Measurements from ENCODE around the gene TBC1D32. TPM values are rescaled to one million over a fixed set of nuclear protein-coding genes. Genes with fewer than 3 reads are reported as not detected.
"Not testable (repeated sequence)": the region's sequence is repeated elsewhere in the genome, so short reads cannot be mapped to it uniquely, and the experiment has no call there.

Gene TBC1D32
- total RNA-seq, 2 experiments from 2014 or later = 6.3 to 8.9 TPM

- DNase-seq = no peak
- Mint-ChIP-seq H3K4me3 (no peak overlapping the region), H3K27ac (no peak overlapping the region), H3K36me3 (ENCODE audit: low read depth) (peaks cover 11% of the 10 kb centered on the region), H3K9me3 (peaks cover 9% of the 10 kb centered on the region), H3K4me1 (no peaks in the 10 kb centered on the region), H3K27me3 (no peaks in the 10 kb centered on the region)
- POLR2A ChIA-PET = no interaction called here
- CTCF ChIA-PET = no interaction called here
These were observed 209.7 kb downstream of the TBC1D32 start for GRCh38 chr6:121124600-121124999.

- CTCF ChIA-PET = no interaction called here
- Mint-ChIP-seq H3K27ac (no peak overlapping the region), H3K36me3 (ENCODE audit: low read depth) (no peaks in the 10 kb centered on the region), H3K27me3 (no peaks in the 10 kb centered on the region), H3K4me3 (no peak overlapping the region), H3K9me3 (no peaks in the 10 kb centered on the region), H3K4me1 (no peaks in the 10 kb centered on the region)
- no peak for DNase-seq
- POLR2A ChIA-PET = no interaction called here
These were observed 221.9 kb downstream of the TBC1D32 start for GRCh38 chr6:121112356-121112755.

DNA sequence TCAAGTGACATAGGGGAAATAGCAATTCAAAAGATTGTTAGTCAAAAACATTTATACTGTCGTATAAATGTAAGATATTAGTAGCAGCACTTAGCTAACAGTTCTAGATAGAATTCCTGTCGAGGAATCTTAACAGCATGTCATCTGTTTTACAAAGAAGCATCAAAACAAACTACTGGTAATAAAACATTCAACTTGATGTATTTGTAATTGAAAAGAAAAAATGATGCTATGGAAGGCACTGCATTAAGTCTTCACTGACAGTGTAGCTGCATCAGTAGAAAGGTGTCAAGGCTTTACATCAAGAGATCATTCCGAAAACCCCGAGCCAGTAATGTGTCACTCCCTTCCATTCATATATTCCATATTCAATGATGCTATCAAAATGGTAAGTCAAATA lies 223.5 kb downstream of the TBC1D32 start:
- CTCF ChIA-PET = no interaction called here

GRCh38 chr6:121106962-121107361 lies 227.3 kb downstream of the TBC1D32 start:
- Mint-ChIP-seq H3K27ac (no peak overlapping the region), H3K9me3 (peaks cover 2% of the 10 kb centered on the region), H3K4me3 (no peak overlapping the region), H3K27me3 (no peaks in the 10 kb centered on the region), H3K36me3 (ENCODE audit: low read depth) (no peaks in the 10 kb centered on the region), H3K4me1 (no peaks in the 10 kb centered on the region)
- ChIA-PET CTCF (no interaction called here), POLR2A (no interaction called here)
- no peak for DNase-seq

More for the DNA sequence above, 223.5 kb downstream of the TBC1D32 start:
- Mint-ChIP-seq H3K27me3 (no peaks in the 10 kb centered on the region), H3K36me3 (ENCODE audit: low read depth) (no peaks in the 10 kb centered on the region), H3K4me3 (no peak overlapping the region), H3K9me3 (no peaks in the 10 kb centered on the region), H3K27ac (no peak overlapping the region), H3K4me1 (no peaks in the 10 kb centered on the region)
- no peak for DNase-seq
- POLR2A ChIA-PET = no interaction called here

GRCh38 chr6:121105461-121105860 lies 228.8 kb downstream of the TBC1D32 start:
- no peak overlapping the region for H3K27ac Mint-ChIP-seq
- DNase-seq = no peak
- H3K27me3 Mint-ChIP-seq = no peaks in the 10 kb centered on the region
- H3K9me3 Mint-ChIP-seq = peaks cover 5% of the 10 kb centered on the region
- H3K36me3 Mint-ChIP-seq (ENCODE audit: low read depth) = no peaks in the 10 kb centered on the region
- POLR2A ChIA-PET = no interaction called here
- no peaks in the 10 kb centered on the region for H3K4me1 Mint-ChIP-seq
- H3K4me3 Mint-ChIP-seq = no peak overlapping the region
- CTCF ChIA-PET = no interaction called here

GRCh38 chr6:121093928-121094327 lies 240.4 kb downstream of the TBC1D32 start:
- ChIA-PET POLR2A (no interaction called here), CTCF (no interaction called here)
- H3K4me1 Mint-ChIP-seq = no peaks in the 10 kb centered on the region
- no peaks in the 10 kb centered on the region for H3K27me3 Mint-ChIP-seq
- H3K36me3 Mint-ChIP-seq (ENCODE audit: low read depth) = no peaks in the 10 kb centered on the region
- DNase-seq = no peak
- H3K4me3 Mint-ChIP-seq = no peak overlapping the region
- H3K9me3 Mint-ChIP-seq = no peaks in the 10 kb centered on the region
- no peak overlapping the region for H3K27ac Mint-ChIP-seq

DNA sequence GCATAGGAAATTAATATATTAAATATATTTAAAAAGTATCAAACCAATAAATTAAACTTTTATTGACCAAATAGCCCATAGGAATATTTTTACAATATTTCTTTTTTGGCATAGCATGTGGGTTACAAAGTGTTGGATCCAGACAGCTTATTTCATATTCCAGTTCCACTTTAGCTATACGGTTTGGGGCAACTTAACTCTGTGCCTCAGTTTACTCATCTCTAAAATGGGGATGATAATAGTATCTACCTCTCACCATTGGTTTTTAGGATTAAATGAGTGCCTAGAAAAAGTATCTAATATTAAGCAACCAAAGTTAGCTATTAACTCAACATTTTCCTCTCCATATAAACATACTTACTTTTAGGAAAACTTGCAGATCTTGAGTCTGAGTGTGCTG lies 243.8 kb downstream of the TBC1D32 start:
- H3K4me3 Mint-ChIP-seq = no peak overlapping the region
- ChIA-PET CTCF (no interaction called here), POLR2A (no interaction called here)
- DNase-seq = no peak
- H3K27me3 Mint-ChIP-seq = no peaks in the 10 kb centered on the region
- H3K36me3 Mint-ChIP-seq (ENCODE audit: low read depth) = no peaks in the 10 kb centered on the region
- H3K4me1 Mint-ChIP-seq = no peaks in the 10 kb centered on the region
- H3K9me3 Mint-ChIP-seq = no peaks in the 10 kb centered on the region
- no peak overlapping the region for H3K27ac Mint-ChIP-seq

- Mint-ChIP-seq H3K36me3 (ENCODE audit: low read depth) (no peaks in the 10 kb centered on the region), H3K9me3 (no peaks in the 10 kb centered on the region), H3K4me1 (no peaks in the 10 kb centered on the region), H3K27me3 (no peaks in the 10 kb centered on the region), H3K4me3 (no peak overlapping the region), H3K27ac (no peak overlapping the region)
- CTCF ChIA-PET = no interaction called here
- POLR2A ChIA-PET = no interaction called here
- no peak for DNase-seq
These were observed 247.4 kb downstream of the TBC1D32 start for GRCh38 chr6:121086876-121087275.

GRCh38 chr6:121076119-121076518 lies 258.2 kb downstream of the TBC1D32 start:
- ChIA-PET CTCF (interaction anchor here (1.1 to 1.8 kb wide), 2 partner anchors 9 to 20 kb away, joined by 4 read pairs; no protein-coding TSS in a partner anchor), POLR2A (no interaction called here)
- Mint-ChIP-seq H3K36me3 (ENCODE audit: low read depth) (no peaks in the 10 kb centered on the region), H3K9me3 (no peaks in the 10 kb centered on the region), H3K4me3 (no peak overlapping the region), H3K4me1 (no peaks in the 10 kb centered on the region), H3K27me3 (no peaks in the 10 kb centered on the region), H3K27ac (no peak overlapping the region)
- no peak for DNase-seq

DNA sequence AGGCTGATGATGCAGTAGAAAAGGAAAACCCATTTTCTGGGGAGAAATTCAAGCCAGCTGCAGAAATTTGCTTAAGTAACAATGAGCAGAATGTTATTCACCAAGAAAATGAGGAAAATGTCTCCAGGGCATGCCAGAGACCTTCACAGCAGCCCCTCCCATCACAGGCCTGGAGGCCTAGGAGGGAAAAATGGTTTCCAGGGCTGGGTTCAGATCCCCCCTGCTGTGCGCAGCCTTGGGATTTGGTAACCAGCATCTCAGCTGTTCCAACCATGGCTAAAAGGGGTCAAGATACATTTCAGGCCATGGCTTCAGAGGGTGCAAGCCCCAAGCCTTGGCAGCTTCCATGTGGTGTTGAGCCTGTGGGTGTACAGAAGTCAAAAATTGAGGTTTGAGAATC lies 265.5 kb downstream of the TBC1D32 start:
- H3K36me3 Mint-ChIP-seq (ENCODE audit: low read depth); H3K4me3 Mint-ChIP-seq; CTCF ChIA-PET; H3K27me3 Mint-ChIP-seq; H3K4me1 Mint-ChIP-seq; H3K9me3 Mint-ChIP-seq; DNase-seq; H3K27ac Mint-ChIP-seq; POLR2A ChIA-PET: not testable (repeated sequence)

- H3K4me1 Mint-ChIP-seq = no peaks in the 10 kb centered on the region
These were observed 266.9 kb downstream of the TBC1D32 start for GRCh38 chr6:121067381-121067780.

DNA sequence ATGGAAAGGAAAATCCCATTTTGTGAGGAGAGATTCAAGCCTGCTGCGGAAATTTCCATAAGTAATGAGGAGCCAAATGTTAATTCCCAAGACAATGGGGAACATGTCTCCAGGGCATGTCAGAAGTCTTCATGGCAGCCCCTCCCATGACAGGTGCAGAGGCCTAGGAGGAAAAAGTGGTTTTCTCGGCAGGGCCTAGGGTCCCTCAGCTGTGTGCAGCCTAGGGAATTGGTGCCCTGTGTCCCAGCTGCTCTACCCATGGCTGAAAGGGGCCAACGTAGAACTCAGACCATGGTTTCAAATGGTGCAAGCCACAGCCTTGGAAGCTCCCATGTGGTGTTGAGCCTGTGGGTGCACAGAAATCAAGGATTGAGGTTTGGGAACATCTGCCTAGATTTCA lies 269.9 kb downstream of the TBC1D32 start:
- ChIA-PET CTCF (no interaction called here), POLR2A (no interaction called here)
- Mint-ChIP-seq H3K27ac (no peak overlapping the region), H3K27me3 (no peaks in the 10 kb centered on the region), H3K4me3 (no peak overlapping the region), H3K9me3 (peaks cover 14% of the 10 kb centered on the region), H3K4me1 (no peaks in the 10 kb centered on the region), H3K36me3 (ENCODE audit: low read depth) (no peaks in the 10 kb centered on the region)
- no peak for DNase-seq

More at GRCh38 chr6:121067381-121067780, 266.9 kb downstream of the TBC1D32 start:
- Mint-ChIP-seq H3K4me3 (no peak overlapping the region), H3K36me3 (ENCODE audit: low read depth) (peaks cover 3% of the 10 kb centered on the region), H3K9me3 (peaks cover 12% of the 10 kb centered on the region), H3K27ac (no peak overlapping the region), H3K27me3 (no peaks in the 10 kb centered on the region)
- POLR2A ChIA-PET = no interaction called here
- CTCF ChIA-PET = no interaction called here
- no peak for DNase-seq

- no peak for DNase-seq
- H3K4me1 Mint-ChIP-seq = no peaks in the 10 kb centered on the region
- H3K9me3 Mint-ChIP-seq = no peaks in the 10 kb centered on the region
- POLR2A ChIA-PET = interaction anchor here (0.6 kb wide), 1 partner anchor 534 kb away, joined by 3 read pairs; no protein-coding TSS in a partner anchor
- H3K36me3 Mint-ChIP-seq (ENCODE audit: low read depth) = no peaks in the 10 kb centered on the region
- H3K27ac Mint-ChIP-seq = no peak overlapping the region
- H3K27me3 Mint-ChIP-seq = no peaks in the 10 kb centered on the region
- CTCF ChIA-PET = interaction anchor here (1.2 to 4.4 kb wide), 3 partner anchors 10 to 250 kb away, joined by 4 to 29 read pairs (median 6); no protein-coding TSS in a partner anchor
- no peak overlapping the region for H3K4me3 Mint-ChIP-seq
These were observed 278.6 kb downstream of the TBC1D32 start for GRCh38 chr6:121055572-121056163.

DNA sequence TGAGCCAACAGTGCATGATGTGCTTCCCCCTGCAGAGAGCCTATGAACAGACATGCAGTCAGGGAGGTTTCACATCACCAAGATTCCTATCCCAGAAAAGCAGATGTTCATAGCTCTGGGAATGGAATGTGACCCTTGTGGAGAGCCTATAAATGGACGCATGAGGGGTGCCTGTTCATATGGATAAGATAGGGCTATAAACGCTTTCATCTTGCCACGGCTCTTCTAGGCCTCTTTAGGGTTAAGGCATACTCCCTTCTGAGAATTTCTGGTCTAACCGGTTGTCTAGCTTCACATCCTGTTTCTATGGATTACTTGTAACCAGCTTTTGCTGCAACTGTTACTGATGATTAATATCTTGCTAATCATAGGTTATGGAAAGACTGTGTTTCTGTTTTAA lies 285.7 kb downstream of the TBC1D32 start:
- CTCF ChIA-PET; H3K4me1 Mint-ChIP-seq; H3K27ac Mint-ChIP-seq; H3K27me3 Mint-ChIP-seq; H3K9me3 Mint-ChIP-seq; DNase-seq; H3K4me3 Mint-ChIP-seq; POLR2A ChIA-PET; H3K36me3 Mint-ChIP-seq (ENCODE audit: low read depth): not testable (repeated sequence)
